EL (cell line): ENCODE results near the gene S1PR3.
A peak's percentile ranks its signal among the peaks of the same experiment; 100 is the strongest.
"Not testable (repeated sequence)": the region's sequence is repeated elsewhere in the genome, so short reads cannot be mapped to it uniquely, and the experiment has no call there.

Experiments used
- DNase-seq: peaks from one replicate; pipeline ENCODE4 v3.0.0-alpha.2; 2016

Gene S1PR3

DNA sequence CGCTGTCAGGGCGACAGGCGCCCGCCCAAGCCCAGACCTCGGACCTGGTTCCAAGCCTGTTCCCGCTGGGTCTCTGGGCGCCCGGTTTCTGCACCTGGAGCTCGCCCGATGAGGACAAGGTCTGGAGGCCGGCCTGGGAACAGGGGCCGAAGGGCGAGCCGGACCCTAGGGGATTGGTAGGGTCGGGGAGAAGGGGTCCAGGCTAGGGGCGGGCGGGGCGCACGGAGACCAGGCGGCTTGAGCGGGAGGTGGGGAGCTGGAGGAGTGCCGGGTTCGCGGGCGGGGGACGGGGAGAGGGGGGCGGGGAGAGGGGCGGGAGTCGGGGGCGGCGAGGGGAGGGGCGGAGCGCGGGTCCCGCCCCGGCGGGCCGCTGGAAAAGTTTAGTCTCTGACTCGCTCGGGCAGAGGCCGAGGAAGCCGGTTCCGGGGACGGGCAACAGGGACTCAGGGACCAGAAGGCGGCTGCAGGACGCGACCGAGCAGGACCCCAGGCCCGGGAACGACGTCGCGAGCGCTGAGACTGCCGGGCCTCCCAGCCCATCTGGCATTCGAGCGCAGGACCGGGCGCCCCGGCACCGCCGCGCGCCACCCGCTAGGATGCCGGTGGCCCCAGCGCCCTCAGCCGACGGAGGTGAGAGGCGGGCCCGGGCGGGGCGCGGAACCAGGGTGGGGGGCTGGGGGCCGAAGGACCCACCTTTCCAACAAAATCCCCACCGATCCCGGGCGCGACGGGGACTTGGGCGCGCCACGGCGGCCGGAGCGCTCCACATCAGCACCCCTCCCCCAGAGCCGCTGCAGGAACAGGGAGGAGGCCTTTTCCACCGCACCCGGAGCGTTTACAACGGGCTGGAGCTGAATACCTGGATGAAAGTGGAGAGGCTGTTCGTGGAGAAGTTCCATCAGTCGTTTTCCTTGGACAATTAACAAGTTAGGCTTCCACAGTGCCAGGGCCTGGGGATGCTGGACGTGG is at the start of gene S1PR3:
TSS of gene S1PR3 (plus strand) at position 403 of the 969 bp plus-strand sequence. CDS start 9,733 bp downstream, outside the sequence.
- DNase-seq, result peak; percentile 67

DNA sequence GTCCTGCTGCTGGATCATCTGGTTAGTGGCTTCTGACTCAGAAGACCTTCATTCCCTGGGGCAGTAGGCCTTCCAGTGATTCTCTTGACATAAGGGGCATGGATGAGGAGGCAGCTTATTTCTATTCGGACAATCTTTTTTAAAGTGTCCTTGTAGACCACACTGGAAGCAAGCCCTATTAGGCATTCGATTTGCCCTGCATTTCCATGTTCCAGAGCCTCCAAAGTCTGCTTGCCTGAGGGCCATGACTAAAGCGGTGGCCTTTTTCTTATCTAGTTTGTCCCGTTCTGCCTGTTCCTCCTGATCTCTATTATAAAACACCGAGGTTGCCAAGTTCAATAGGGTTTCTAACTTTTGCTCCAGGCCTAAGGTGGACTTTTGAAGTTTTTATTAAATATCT is 49.7 kb upstream of the S1PR3 start:
- DNase-seq, result not testable (repeated sequence)

DNA sequence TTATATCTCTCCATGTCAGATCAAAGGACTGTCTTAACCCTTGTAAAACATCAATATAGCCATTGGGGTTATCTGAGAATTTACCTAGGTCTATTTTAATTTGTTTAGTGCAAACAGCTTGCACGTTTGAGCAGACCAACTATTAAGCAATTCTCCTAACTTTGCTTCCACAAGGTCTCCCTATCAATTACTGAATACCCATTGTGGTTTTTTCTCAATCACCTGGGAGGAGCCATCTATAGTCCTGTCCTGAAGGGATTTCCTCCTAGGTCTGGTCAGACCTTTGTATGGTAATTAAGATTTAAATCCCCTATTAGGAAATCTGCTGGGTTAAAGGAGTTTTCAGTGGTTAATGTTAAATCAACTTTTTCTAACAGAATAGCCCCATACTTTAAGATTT is 48.9 kb upstream of the S1PR3 start:
- no peak for DNase-seq

DNA sequence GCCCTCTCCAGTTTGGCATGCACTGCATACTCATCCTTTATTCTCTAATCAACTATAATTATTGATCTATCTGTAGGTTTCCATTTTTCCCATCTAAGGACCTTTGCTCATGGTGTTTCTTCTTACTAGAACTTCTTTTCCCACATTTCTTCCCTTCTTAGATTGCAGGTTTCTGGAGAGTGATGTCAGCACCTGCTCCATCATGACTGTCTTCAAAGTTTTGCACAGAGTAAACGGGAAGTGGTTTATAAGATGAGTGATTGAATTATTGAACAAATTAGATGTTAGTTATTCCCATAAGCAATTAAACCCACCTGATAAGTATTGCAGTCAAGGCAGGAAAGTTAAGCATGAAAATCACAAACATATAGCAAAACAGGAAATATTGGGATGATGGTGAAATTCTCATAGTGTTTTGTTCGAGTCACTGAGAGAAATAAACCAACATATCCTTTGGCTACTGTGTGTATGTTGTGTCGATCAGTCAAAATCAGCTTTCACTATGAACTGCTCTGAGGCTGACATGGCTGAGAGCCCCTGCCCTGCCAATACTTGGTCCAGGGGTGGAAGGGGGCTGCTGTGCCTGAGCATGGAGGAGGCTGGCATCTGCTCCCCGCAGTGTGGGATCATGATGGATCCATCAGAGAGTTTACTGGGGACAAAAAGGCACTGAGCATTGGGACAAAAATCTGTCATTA is 45.5 kb upstream of the S1PR3 start:
- DNase-seq, result no peak

DNA sequence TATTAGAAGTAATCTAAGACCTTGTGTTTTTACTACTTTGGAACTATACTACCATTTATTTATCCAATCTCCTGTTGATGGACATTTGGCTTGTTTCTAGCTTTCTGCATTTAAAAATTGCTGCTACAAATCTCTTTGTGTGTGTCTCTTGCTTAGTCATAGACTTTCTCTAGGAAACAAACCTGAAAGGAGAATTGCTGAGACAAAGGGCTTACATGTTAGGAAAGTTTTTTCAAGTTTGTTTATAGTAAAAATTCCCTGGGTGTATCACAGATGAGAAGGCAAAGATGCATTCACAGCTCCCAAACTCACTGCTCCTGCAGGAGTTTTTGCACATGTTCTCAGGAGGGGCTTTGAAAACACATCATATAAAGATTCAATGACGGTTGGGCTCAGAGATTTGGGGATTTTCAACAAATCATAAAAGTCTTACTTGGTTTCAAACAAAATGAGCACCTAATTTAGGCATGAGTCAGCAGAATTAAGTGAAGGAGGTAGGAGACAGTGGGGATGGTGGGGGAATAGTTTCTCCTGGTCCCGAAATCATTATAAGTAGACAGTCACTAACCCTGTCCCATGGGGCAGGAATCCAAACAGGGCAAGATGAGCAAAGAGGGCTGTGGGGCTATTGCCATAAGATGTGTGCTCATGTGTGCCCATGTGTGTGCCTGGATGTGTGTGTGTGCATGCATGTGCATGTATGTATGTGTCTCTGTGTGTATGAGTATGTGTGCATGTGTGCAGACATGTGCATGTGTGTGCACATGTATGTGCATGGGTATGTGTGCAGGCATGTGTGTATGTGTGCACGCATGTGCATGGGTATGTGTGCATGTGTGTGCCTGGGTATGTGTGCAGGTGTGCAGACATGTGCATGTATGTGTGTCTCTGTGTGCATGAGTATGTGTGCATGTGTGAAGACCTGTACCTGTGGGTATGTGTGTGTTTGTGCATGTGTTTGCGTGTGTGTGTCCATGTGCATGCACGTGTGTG is 43.4 kb upstream of the S1PR3 start:
- DNase-seq, result peak; percentile 38

DNA sequence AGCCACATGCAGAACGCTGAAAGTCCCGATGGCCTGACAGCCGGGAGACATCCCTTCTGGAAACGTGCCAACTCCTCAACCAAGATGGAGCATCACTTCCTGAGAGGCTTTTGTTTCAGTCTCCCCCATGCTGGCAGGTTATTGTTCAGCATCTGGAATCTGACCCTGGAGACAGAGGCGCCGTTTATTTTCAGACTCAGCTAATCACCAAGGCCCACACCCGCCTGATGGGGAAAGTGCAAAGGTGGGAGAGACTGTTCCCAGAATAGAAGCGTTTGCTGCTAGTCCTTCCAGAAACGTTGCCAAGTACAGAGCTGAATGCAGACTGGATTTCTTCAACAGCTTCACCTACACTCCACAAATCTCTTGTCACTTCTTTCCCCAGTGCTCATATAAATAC is 41.8 kb upstream of the S1PR3 start:
- DNase-seq, result no peak

DNA sequence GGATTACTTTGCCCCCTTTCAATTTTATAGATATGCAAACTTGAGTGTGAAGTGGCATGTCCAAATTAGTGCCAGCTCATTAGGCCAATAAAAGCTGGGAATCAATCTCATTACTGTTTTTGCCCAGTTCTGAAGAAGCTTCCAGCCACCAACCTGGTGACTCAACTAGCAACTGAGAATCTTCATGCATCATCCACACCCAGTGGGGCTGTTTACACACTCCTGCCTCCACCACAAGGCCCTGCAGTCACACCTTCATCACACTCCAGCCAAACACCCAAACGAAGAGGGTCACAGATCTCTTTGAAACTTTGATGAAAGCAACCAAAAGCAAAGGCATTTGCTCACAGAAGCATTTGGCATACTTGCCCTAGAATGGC is 41.3 kb upstream of the S1PR3 start:
- no peak for DNase-seq

DNA sequence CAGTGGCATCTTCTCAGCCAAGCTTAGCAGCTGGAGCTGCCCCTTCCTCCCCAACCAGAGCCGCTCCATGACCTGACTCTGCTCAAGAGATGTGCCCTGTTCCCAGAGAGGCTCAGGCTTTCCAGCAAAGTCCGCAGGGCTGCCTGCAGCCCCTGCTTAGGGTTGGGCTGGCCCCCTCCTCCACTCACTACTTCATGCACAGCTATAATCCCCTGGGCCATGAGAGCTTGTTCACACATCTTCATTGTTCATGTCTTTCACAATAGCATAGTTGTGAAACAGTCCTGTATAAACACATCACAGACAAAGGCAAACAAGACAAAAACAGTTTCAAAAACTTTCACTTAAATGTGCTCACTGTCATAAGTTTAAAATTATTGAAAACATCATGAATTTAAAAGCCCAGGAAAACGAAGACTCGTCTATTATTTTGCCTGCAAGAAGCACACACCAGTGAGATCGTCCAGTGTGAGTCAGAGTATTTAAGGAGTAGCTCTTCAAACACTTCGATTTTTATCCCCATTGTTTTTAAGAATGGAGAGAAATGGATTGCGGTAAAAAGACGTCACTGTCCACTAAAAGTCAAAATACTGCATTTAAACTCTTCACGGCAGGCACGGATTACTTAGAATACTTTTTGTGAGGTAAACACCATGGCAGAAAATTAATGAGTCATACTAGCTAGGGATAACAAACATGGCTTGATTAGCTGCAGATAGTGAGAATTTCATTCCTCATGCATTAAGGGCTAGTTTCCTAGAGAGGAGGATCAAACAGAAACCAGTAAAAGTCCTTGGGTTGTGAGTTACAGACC is 40.7 kb upstream of the S1PR3 start:
- DNase-seq, result peak; percentile 49

DNA sequence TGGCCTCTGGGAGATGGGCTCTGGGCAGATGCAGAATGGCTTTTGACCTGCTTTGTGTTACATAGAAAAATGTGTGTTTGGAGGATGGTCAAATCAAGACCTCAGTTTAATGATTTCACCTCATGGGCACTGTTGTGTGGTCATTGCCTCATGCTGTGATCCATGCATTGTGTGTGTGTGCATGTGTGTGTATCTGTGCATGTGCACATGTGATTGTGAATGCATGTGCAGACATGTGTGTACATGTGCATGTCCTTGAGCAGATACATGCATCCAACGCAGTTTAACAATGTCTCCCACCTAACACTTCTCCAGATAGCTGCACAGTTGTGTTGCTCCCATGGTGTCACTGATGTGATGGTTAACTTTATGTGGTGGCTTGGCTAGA is 40.1 kb upstream of the S1PR3 start:
- no peak for DNase-seq

DNA sequence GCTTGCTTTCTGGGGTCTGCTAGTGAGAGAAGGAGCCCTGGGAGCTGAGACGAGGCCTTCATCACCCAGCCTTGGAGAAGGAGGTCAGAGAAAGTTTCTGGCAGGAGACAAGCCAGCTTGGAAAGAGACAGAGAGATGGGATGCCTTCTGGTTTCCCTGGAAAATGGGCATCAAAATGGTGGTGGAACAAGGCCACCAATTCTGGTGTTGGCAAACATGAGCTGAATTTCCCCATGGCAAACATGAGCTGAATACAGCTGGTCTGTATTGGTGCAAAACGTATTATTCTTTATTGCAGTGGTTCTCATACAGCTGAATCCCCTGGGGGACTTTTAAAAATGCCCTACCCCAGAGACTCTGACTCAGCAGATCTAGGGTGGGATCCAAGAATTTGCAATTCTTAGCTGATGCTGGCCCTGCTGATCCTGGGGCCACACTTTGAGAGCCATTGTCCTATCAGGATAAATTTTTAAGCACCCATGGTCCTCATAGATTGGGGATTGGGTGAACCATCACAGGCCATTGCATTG is 39.1 kb upstream of the S1PR3 start:
- DNase-seq, result no peak

DNA sequence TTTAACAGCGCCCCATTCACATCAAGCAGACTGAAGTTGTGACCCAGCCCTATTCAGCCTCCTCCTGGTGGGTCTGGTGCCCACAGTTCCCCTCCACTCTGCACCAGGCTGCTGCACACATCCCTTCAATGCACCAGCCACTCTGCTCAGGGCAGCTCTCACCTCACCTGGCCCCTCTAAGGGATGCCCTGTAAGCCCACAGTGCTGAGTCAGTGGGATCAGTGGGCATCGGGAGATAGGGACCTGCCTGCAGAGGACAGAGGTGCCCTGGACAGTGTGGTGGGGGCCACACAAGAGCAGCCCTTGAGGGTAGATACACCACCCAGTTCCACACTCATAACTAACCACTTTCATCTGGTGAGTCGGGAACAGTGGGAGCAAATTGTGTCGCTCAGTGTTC is 38.3 kb upstream of the S1PR3 start:
- DNase-seq, result no peak

DNA sequence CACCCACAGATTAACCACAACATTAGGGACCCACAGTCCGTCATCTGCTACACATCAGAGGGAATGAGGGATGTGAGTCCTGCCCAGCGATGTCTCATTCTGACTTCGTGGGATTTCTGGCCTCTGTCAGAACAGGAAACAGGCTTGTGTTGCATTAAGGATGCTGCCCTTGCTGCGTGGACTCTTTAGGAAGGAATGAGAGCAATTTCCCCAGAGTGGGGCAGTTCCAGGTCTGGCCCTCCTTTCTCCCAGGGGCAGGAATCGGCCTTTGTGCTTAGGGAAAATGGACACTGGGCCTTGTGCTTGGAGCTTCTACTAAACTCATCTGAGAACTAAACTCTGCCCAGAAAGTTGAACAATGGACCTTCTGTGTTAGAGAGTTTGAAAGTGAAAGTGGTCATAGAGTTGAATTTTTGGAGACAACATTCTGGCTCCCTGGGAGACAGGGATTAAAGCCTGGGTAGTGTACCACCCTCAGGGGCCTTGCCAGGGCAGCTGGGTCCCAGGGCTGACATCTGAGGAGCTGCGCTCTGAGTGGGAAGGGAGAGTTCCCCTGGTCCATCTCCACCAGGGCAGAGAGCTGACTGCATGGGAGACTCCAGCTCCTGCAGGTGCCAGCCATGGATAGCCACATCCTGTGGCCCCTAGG is 37.8 kb upstream of the S1PR3 start:
- peak; percentile 69 for DNase-seq

DNA sequence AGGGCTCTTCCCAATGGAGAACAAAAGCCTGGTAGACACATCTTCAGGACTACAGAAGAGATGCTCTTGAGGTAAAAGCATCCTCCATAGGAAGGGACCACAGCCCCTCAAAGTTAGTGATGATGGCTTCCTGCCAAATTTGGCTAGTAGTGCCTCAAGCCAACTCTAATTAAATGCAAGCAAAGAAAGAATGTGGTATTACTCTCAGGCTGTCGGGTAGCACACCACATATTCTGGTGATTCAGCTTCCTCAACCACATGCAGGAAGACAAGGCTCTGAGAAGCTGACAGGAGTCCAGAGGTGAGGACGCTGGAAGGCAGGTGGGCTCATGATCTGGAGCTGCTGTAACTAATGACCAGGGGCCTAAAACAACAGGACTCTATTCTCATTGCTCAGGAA is 37.2 kb upstream of the S1PR3 start:
- peak; percentile 42 for DNase-seq

DNA sequence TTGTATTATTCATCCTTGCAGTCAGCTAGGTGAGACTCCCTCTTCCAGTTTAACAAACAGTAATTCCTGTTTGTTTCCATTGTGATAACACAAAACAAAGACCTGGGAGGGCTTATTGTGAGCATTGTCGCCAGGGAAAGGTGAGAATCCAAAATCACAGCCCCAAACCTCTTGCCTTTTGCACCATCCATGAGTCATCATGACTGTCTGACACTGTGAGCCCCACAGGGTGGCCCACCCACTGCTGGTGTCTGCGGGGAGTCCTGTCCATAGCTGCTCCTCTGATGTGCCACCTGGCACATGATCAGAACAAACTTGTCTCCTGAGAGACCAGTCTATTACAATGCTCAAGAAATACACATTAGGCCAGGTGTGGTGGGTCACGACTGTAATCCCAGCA is 33.7 kb upstream of the S1PR3 start:
- DNase-seq, result no peak

DNA sequence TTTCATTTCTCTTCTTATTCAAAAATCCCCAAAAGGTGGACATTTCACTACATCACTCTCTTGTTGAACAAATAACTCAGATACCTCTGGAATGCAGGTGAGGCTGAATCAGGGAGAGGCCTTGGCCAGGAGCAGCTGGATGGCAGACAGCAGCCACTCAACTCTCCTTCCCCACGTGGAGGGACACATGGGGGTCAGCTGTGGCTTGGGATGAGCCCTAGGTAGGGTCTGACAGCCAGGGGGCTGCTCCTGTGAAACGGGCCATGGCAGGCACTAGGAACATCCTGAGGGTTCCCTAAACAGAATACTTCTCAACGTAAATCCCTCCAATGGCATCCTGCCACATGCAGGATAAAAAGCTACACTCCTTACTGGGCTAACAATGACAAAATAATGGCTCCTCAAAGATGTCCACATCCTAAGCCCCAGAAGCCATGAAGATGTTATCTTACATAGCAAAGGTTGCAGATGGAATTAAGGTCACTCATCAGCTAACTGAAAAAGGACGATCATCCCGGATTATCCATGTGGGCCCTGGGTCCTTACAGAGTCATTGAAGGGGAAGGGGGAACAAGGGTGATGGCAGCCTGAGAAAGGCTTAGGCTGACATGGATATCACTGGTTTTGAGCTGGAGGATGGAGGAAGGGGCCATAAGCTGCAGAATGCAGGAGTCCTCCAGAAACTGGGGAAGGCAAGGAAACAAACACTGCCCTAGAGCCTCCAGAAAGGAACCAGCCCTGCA is 31.4 kb upstream of the S1PR3 start:
- no peak for DNase-seq

DNA sequence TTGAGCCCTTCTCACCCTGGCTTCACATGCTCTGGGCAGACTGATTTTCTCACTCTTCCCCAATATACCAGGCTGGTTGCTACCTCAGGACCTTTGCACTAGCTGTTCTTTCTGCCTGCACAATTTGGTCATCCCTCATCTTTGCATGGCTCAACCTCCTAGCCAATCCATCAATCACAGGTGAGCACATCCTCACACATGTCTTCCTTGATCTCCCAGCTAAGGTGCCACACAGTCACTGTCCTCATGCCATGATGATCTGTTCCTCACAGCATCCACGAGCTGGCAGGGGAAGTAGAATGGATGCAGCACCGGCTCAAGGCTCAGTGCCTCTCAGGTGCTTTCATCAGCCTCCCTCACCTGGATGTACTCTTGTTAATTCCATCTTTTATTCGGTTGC is 30.6 kb upstream of the S1PR3 start:
- DNase-seq, result no peak

DNA sequence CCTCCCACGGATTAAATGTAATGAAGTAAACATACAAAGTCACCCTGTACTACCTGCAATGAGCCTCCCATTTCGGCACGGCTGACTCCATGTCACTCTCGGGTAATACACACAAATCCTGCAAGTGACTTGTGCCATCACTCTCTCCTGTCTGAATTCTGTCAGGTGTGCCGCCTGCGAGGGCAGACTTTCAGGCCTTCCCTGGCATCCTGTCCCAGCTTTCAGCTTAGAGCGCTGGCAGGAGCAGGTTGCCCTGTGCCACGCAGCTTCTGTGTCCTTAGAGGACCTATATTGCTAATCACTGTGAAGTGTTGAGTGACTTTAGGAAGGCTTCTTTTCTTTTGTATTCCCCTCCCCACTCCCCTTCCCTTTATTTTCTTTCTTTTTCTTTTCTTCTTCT is 25.8 kb upstream of the S1PR3 start:
- no peak for DNase-seq

DNA sequence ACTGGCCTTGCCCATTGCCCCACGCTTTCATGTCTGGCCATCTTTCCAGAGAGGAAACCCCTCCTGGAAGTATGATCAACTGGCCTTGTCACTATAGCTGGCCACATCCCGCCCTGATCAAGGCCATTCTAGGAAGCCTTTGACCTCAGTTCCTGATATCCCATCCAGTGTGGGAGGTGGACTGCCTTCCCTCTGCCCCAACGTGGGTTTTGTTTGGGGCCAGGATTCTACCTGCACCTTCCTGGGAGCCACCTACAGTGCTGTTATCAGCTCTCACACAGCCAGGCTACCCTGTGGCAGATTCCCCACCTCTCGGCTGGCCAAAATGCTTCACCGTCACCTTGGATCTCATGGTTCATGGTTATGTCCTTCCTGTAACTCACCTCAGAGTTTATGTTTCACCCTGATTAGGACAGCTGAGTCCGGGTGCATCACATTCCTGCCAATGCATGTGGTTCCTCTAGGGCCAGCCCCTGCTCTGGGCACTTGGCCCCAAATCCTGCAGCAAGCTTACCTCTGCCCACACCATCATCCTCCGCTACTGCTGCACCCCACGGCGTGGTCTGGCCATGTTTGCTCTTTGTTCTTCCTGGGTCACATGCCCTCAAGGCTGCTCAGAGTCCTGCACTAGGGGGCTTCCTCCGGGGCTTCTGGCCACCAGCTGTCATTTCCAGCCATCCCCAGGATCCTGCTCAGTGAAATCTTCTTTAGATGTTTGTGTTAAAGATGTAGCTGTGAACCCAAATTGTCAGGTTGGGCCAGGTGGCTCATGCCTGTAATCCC is 24.2 kb upstream of the S1PR3 start:
- no peak for DNase-seq

DNA sequence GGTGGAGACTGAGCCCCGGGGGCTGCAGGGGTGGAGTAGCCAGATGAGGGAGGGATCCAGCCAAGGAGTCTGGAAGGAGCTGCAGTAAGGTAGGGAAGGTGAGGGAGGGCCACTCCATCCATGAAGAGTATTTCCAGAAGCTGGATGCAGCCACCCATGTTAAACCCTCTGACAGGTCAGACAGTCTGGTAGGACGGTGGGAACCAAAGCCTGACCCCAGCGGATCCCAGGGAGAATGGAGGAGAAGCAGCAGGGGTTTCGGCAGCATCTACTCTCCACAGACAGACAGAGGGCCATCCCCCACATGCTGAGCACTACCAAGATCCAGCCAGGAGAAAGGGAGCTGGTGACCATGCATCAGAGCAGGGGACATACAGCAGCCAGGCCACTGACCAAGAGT is 22.5 kb upstream of the S1PR3 start:
- DNase-seq, result no peak
